ENCODE data around the gene SMO. TPM values are rescaled to one million over a fixed set of nuclear protein-coding genes. Genes with fewer than 3 reads are reported as not detected.

Gene SMO
- total and polyA plus RNA-seq, 9 of the 15 experiments (the other 6 are each of a cell fraction or from before 2014, with no cell fraction given), result 0.05 to 0.13 (median 0.10) TPM; not detected in 5

DNA sequence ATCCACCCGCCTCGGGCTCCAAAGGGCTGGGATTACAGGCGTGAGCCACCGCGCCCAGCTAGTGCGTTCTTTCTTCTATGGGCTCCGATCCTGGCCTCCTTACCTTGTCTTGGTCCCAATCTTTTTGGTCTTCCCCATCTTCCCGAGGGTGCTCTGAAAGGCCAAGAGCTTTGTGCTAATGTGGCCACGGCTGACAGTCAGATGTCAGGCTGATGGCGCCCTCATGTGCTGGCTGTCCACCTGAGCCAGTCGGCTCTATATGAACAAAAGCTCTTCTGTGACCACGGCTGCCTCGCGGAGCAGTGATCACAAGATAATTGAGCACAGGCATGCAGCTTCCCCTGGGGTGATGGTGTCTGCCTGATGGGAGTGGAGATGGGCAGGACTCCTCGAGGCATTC, 25.4 kb downstream of the SMO start (continued):
- 0 out of 2 replicates have a peak, but pooled peaks have one; percentile 9 for TF ChIP-seq DEAF1 (CRISPR knock-in tag; IDR thresholded peaks at IDR 0.05)
- no peak for TF ChIP-seq CBFA2T3 (IDR thresholded peaks at IDR 0.05)
- TF ChIP-seq IRF2 (CRISPR knock-in tag; IDR thresholded peaks at IDR 0.05), result no peak
- TF ChIP-seq ATF1 (CRISPR knock-in tag; IDR thresholded peaks at IDR 0.05), result no peak
- TF ChIP-seq ATF1 (tag; IDR thresholded peaks at IDR 0.05), result 0 out of 2 replicates have a peak, but pooled peaks have one; percentile 24
- TF ChIP-seq CTCF (IDR thresholded peaks at IDR 0.05 in 2 of 3, conservative IDR thresholded peaks at IDR 0.05 in 1 of 3; ENCODE audit: insufficient read depth in 2 of 3, low read depth in 1 of 3, low read length in 3 of 3), result peak; percentile 72 to 81 (median 78)
- no peak for TF ChIP-seq TRIM25 (IDR thresholded peaks at IDR 0.05; ENCODE audit: borderline replicate concordance)
- no peak for TF ChIP-seq MTF1 (CRISPR knock-in tag; IDR thresholded peaks at IDR 0.05; ENCODE audit: borderline replicate concordance)
- TF ChIP-seq ZNF354B (CRISPR knock-in tag; IDR thresholded peaks at IDR 0.05), result no peak
- no peak for TF ChIP-seq SIN3B (IDR thresholded peaks at IDR 0.05; ENCODE audit: low read depth)
- TF ChIP-seq, protein P1, sequence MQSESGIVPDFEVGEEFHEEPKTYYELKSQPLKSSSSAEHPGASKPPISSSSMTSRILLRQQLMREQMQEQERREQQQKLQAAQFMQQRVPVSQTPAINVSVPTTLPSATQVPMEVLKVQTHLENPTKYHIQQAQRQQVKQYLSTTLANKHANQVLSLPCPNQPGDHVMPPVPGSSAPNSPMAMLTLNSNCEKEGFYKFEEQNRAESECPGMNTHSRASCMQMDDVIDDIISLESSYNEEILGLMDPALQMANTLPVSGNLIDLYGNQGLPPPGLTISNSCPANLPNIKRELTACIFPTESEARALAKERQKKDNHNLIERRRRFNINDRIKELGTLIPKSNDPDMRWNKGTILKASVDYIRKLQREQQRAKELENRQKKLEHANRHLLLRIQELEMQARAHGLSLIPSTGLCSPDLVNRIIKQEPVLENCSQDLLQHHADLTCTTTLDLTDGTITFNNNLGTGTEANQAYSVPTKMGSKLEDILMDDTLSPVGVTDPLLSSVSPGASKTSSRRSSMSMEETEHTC (IDR thresholded peaks at IDR 0.05), result no peak
- TF ChIP-seq HIVEP1 (CRISPR knock-in tag; IDR thresholded peaks at IDR 0.05), result no peak
- TF ChIP-seq NR1H2 (CRISPR knock-in tag; IDR thresholded peaks at IDR 0.05), result no peak
- TF ChIP-seq CBX2 (IDR thresholded peaks at IDR 0.05; ENCODE audit: insufficient read depth, low read length, poor library complexity, severe bottlenecking), result no peak
- TF ChIP-seq ZNF263 (CRISPR knock-in tag; IDR thresholded peaks at IDR 0.05; ENCODE audit: borderline replicate concordance), result peak; percentile 95
- 0 out of 2 replicates have a peak, but pooled peaks have one; percentile 52 for TF ChIP-seq CBFB (CRISPR knock-in tag; IDR thresholded peaks at IDR 0.05)
- TF ChIP-seq KDM1A (IDR thresholded peaks at IDR 0.05), result no peak

Measured in K562 (cell line).